Measurements from ENCODE around the gene SPINK14. TPM values are rescaled to one million over a fixed set of nuclear protein-coding genes. Genes with fewer than 3 reads are reported as not detected.

Gene SPINK14
- total RNA-seq, 1 donor from 2014 or later: not detected

- Histone ChIP-seq H3K4me1 (no peaks in the 10 kb centered on the region), H3K36me3 (no peaks in the 10 kb centered on the region), H3K4me3 (no peak overlapping the region), H3K27ac (no peak overlapping the region), H3K9me3 (no peaks in the 10 kb centered on the region), H3K27me3 (no peaks in the 10 kb centered on the region)
- intact Hi-C loops (cut with DNase I): loop anchor here (5.0 to 10.0 kb wide), 3 partner anchors 198 to 556 kb away; no protein-coding TSS in a partner anchor
- no peak for DNase-seq (ENCODE audit: low spot score in 2 of 2)
- TF ChIP-seq CTCF (IDR thresholded peaks at IDR 0.05): no peak
Measured at GRCh38 chr5:148176480-148176879, 8.1 kb downstream of the SPINK14 start.

- Histone ChIP-seq H3K4me3 (no peak overlapping the region), H3K4me1 (no peaks in the 10 kb centered on the region), H3K27me3 (no peaks in the 10 kb centered on the region), H3K27ac (no peak overlapping the region), H3K9me3 (no peaks in the 10 kb centered on the region), H3K36me3 (no peaks in the 10 kb centered on the region)
- TF ChIP-seq CTCF (IDR thresholded peaks at IDR 0.05): no peak
- intact Hi-C loops (cut with DNase I): loop anchor here (5.0 to 10.0 kb wide), 3 partner anchors 198 to 555 kb away; no protein-coding TSS in a partner anchor
- no peak for DNase-seq (ENCODE audit: low spot score in 2 of 2)
Measured at GRCh38 chr5:148177207-148177606, 8.9 kb downstream of the SPINK14 start.

GRCh38 chr5:148179234-148179824 is 11.0 kb downstream of the SPINK14 start:
- no peak overlapping the region for H3K27ac ChIP-seq
- H3K4me1 ChIP-seq: no peaks in the 10 kb centered on the region
- H3K27me3 ChIP-seq: no peaks in the 10 kb centered on the region
- no peaks in the 10 kb centered on the region for H3K36me3 ChIP-seq
- intact Hi-C loops (cut with DNase I): loop anchor here (5.0 to 10.0 kb wide), 3 partner anchors 195 to 553 kb away; no protein-coding TSS in a partner anchor
- TF ChIP-seq CTCF (IDR thresholded peaks at IDR 0.05): peak; percentile 21 to 60 (median 36)
- no peak for DNase-seq (ENCODE audit: low spot score in 2 of 2)
- H3K9me3 ChIP-seq: no peaks in the 10 kb centered on the region
- H3K4me3 ChIP-seq: no peak overlapping the region

- no peak for TF ChIP-seq CTCF (IDR thresholded peaks at IDR 0.05)
- no peaks in the 10 kb centered on the region for H3K9me3 ChIP-seq
- no peaks in the 10 kb centered on the region for H3K27me3 ChIP-seq
- H3K27ac ChIP-seq: no peak overlapping the region
- no peak for DNase-seq (ENCODE audit: low spot score in 2 of 2)
- no peaks in the 10 kb centered on the region for H3K4me1 ChIP-seq
- intact Hi-C loops (cut with DNase I): no loop called here
- H3K36me3 ChIP-seq: no peaks in the 10 kb centered on the region
- no peak overlapping the region for H3K4me3 ChIP-seq
Measured at GRCh38 chr5:148186248-148187003, 18.1 kb downstream of the SPINK14 start.

GRCh38 chr5:148191010-148191409 is 22.7 kb downstream of the SPINK14 start:
- no peaks in the 10 kb centered on the region for H3K36me3 ChIP-seq
- no peak for DNase-seq (ENCODE audit: low spot score in 2 of 2)
- H3K4me3 ChIP-seq: no peak overlapping the region
- no peaks in the 10 kb centered on the region for H3K9me3 ChIP-seq
- no peak for TF ChIP-seq CTCF (IDR thresholded peaks at IDR 0.05)
- no peak overlapping the region for H3K27ac ChIP-seq
- intact Hi-C loops (cut with DNase I): no loop called here
- no peaks in the 10 kb centered on the region for H3K27me3 ChIP-seq
- H3K4me1 ChIP-seq: no peaks in the 10 kb centered on the region
